OCI-LY1 (cell line): ENCODE results near the gene PEBP1.

Experiments used
- EZH2 ChIP-seq: fragments of 200-600 bp; sonication (generic), shearing (Covaris generic); IDR thresholded peaks from 2 replicates; pipeline ENCODE4 v1.8.0; 2017; ENCODE audit warnings: borderline replicate concordance, mixed run types, mild to moderate bottlenecking, antibody characterized with exemption, low read length, moderate library complexity, mixed read lengths
- TF ChIP-seq, protein P1 (sequence below): fragments of 200-600 bp; sonication (generic), shearing (Covaris generic); IDR thresholded peaks from 2 replicates; pipeline ENCODE4 v1.5.1; 2017; ENCODE audit warnings: mild to moderate bottlenecking, antibody characterized with exemption, low read length, moderate library complexity, mixed read lengths

DNA sequence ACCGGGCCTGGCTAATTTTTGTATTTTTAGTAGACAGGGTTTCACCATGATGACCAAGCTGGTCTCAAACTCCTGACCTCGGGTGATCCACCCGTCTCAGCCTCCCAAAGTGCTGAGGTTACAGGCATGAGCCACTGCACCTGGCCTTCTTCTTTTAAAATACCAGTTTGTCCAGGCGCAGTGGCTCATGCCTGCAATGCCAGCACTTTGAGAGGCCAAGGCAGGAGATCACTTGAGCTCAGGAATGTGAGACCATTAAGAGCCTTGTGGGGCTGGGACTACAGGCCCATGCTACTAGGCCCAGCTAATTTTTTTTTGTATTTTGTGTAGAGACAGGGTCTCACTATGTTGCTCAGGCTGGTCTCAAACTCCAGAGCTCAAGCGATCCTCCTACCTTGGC, 8.1 kb upstream of the PEBP1 start:
- TF ChIP-seq EZH2, result no peak
- TF ChIP-seq, protein P1, sequence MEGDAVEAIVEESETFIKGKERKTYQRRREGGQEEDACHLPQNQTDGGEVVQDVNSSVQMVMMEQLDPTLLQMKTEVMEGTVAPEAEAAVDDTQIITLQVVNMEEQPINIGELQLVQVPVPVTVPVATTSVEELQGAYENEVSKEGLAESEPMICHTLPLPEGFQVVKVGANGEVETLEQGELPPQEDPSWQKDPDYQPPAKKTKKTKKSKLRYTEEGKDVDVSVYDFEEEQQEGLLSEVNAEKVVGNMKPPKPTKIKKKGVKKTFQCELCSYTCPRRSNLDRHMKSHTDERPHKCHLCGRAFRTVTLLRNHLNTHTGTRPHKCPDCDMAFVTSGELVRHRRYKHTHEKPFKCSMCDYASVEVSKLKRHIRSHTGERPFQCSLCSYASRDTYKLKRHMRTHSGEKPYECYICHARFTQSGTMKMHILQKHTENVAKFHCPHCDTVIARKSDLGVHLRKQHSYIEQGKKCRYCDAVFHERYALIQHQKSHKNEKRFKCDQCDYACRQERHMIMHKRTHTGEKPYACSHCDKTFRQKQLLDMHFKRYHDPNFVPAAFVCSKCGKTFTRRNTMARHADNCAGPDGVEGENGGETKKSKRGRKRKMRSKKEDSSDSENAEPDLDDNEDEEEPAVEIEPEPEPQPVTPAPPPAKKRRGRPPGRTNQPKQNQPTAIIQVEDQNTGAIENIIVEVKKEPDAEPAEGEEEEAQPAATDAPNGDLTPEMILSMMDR, result no peak
